ENCODE results near the gene LINGO3.

DNA sequence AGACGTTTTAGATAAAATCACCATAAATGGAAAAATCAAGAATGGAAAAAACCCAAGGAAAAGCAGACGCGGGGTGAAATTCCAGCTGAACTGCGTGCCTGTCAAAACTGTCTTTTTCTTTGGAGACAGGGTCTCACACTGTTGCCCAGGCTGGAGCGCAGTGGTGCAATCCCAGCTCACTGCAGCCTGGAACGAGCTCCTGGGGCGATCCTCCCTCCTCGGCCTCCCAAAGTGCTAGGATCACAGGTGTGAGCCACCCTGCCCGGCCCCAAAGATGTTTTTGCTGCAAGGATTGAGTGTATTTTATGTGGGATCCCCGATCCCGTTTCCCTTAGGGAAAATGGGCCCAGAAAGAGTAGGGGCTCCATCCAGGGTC is 25.1 kb downstream of the LINGO3 start:
- TF ChIP-seq, protein P1, sequence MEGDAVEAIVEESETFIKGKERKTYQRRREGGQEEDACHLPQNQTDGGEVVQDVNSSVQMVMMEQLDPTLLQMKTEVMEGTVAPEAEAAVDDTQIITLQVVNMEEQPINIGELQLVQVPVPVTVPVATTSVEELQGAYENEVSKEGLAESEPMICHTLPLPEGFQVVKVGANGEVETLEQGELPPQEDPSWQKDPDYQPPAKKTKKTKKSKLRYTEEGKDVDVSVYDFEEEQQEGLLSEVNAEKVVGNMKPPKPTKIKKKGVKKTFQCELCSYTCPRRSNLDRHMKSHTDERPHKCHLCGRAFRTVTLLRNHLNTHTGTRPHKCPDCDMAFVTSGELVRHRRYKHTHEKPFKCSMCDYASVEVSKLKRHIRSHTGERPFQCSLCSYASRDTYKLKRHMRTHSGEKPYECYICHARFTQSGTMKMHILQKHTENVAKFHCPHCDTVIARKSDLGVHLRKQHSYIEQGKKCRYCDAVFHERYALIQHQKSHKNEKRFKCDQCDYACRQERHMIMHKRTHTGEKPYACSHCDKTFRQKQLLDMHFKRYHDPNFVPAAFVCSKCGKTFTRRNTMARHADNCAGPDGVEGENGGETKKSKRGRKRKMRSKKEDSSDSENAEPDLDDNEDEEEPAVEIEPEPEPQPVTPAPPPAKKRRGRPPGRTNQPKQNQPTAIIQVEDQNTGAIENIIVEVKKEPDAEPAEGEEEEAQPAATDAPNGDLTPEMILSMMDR (IDR thresholded peaks at IDR 0.05) = no peak
- no peak for TF ChIP-seq POLR2AphosphoS5 (IDR thresholded peaks at IDR 0.05)
